Upper lobe of right lung (tissue), 1 donor: ENCODE measurements around the gene NDUFB1. TPM values are rescaled to one million over a fixed set of nuclear protein-coding genes. Genes with fewer than 3 reads are reported as not detected.
A peak's percentile ranks its signal among the peaks of the same experiment; 100 is the strongest.

Experiments
- ATAC-seq: fragments of 200-7000 bp; cut with Tn5 transposase; one replicate; pipeline ENCODE4 v1.9.1; 2020; ENCODE audit warnings: mild to moderate bottlenecking, moderate library complexity
- DNase-seq: peaks from one replicate; pipeline ENCODE4 v3.0.0-alpha.2; 2020
- H3K27ac ChIP-seq: fragments of 200-600 bp; one replicate; pipeline ENCODE4 v1.8.0; 2022
- H3K27me3 ChIP-seq: fragments of 200-600 bp; one replicate; pipeline ENCODE4 v1.8.0; 2022; ENCODE audit warnings: mild to moderate bottlenecking
- H3K36me3 ChIP-seq: fragments of 200-600 bp; one replicate; pipeline ENCODE4 v1.8.0; 2022
- H3K4me1 ChIP-seq: fragments of 200-600 bp; one replicate; pipeline ENCODE4 v1.8.0; 2022
- H3K4me3 ChIP-seq: fragments of 200-600 bp; one replicate; pipeline ENCODE4 v1.8.0; 2022; ENCODE audit warnings: mild to moderate bottlenecking
- H3K9me3 ChIP-seq: fragments of 200-600 bp; one replicate; pipeline ENCODE4 v1.8.0; 2022
- intact Hi-C: fragments of 100-400 bp; cut with DNase I; formaldehyde crosslinking; loops from one replicate; pipeline ENCODE4 v1.11.0; 2022
- total RNA-seq: library from RNA; stranded (reverse); fragmentation: NEBNext Ultra II Directional; extraction: Animal tissue kit (Norgen Biotek cat#: 25700); gene quantifications from one replicate; pipeline ENCODE4 v1.2.1, GENCODE V29; 2021
- TF ChIP-seq, protein P1 (sequence below): fragments of 200-600 bp; IDR thresholded peaks from one replicate; pipeline ENCODE4 v1.8.0; 2022; ENCODE audit warnings: antibody characterized with exemption
- donor health status: DM: no; HTN: yes; CAD: no; lungs with severe emphysema.

NDUFB1 gene
- total RNA-seq, 1 donor from 2014 or later, result 95.4 TPM

- H3K27me3 ChIP-seq, result no peaks in the 10 kb centered on the region
- H3K36me3 ChIP-seq, result peaks cover 74% of the 10 kb centered on the region
- TF ChIP-seq, protein P1, sequence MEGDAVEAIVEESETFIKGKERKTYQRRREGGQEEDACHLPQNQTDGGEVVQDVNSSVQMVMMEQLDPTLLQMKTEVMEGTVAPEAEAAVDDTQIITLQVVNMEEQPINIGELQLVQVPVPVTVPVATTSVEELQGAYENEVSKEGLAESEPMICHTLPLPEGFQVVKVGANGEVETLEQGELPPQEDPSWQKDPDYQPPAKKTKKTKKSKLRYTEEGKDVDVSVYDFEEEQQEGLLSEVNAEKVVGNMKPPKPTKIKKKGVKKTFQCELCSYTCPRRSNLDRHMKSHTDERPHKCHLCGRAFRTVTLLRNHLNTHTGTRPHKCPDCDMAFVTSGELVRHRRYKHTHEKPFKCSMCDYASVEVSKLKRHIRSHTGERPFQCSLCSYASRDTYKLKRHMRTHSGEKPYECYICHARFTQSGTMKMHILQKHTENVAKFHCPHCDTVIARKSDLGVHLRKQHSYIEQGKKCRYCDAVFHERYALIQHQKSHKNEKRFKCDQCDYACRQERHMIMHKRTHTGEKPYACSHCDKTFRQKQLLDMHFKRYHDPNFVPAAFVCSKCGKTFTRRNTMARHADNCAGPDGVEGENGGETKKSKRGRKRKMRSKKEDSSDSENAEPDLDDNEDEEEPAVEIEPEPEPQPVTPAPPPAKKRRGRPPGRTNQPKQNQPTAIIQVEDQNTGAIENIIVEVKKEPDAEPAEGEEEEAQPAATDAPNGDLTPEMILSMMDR, result no peak
- H3K4me3 ChIP-seq, result no peak overlapping the region
- H3K9me3 ChIP-seq, result no peaks in the 10 kb centered on the region
- no peaks in the 10 kb centered on the region for H3K4me1 ChIP-seq
- peak; percentile 83 for ATAC-seq
- intact Hi-C loops, result no loop called here
- H3K27ac ChIP-seq, result no peak overlapping the region
- DNase-seq, result no peak
These were observed 32.1 kb upstream of the NDUFB1 start for GRCh38 chr14:92153581-92153980.

DNA sequence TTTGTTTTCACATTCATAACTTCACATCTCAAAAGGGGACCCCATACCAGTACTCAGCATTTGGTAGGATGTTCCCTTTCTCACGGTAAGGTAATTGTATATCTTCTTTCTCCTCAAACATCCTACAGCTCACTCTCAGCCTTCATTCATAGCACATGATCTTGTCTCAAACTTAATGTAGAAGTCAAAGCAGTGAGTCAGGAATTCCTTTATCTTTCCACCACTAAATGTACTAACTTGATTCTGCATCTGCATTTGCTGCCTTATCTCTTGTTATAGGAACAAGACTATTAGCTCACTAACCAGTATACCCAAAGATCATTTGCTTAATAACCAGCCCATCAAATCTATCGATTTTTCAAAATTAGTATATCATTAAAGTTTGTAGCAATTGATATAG is 23.2 kb upstream of the NDUFB1 start:
- TF ChIP-seq, protein P1, result no peak
- intact Hi-C loops, result no loop called here
- Histone ChIP-seq H3K27ac (no peak overlapping the region), H3K9me3 (no peaks in the 10 kb centered on the region), H3K4me3 (no peak overlapping the region), H3K36me3 (peaks cover 100% of the 10 kb centered on the region), H3K4me1 (no peaks in the 10 kb centered on the region), H3K27me3 (no peaks in the 10 kb centered on the region)
- ATAC-seq (no peak), DNase-seq (no peak)

GRCh38 chr14:92143962-92144361 is 22.5 kb upstream of the NDUFB1 start:
- no peak for ATAC-seq

DNA sequence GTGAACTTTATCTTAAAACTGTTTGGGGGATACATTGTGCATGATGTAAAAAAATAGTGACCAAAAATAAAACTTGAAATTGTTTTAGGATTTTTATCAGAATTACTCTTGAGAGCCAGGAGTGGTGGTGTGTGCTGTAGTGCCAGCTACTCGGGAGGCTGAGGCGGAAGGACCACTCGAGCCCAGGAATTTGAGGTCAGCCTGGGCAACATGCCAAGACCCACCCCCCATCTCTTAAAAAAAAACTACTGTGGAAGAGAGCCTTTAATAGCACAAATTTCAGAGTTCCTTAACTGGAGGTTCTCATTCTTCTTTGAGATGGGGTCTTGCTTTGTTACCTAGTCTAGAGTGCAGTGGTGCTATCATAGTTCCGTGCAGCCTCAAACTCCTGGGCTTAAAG is 21.8 kb upstream of the NDUFB1 start:
- intact Hi-C loops, result no loop called here
- ATAC-seq, result no peak

More at GRCh38 chr14:92143962-92144361, 22.5 kb upstream of the NDUFB1 start:
- Histone ChIP-seq H3K27ac (no peak overlapping the region), H3K9me3 (no peaks in the 10 kb centered on the region), H3K4me3 (no peak overlapping the region), H3K4me1 (no peaks in the 10 kb centered on the region), H3K27me3 (no peaks in the 10 kb centered on the region), H3K36me3 (peaks cover 100% of the 10 kb centered on the region)
- DNase-seq, result no peak
- intact Hi-C loops, result no loop called here
- TF ChIP-seq, protein P1, result no peak

GRCh38 chr14:92135269-92135668 is 13.8 kb upstream of the NDUFB1 start:
- no peak overlapping the region for H3K27ac ChIP-seq
- H3K9me3 ChIP-seq, result no peaks in the 10 kb centered on the region
- intact Hi-C loops, result no loop called here
- DNase-seq (no peak), ATAC-seq (no peak)
- TF ChIP-seq, protein P1, result peak; percentile 52
- no peak overlapping the region for H3K4me3 ChIP-seq
- no peaks in the 10 kb centered on the region for H3K4me1 ChIP-seq
- H3K27me3 ChIP-seq, result no peaks in the 10 kb centered on the region
- peaks cover 97% of the 10 kb centered on the region for H3K36me3 ChIP-seq

More for the DNA sequence above, 21.8 kb upstream of the NDUFB1 start:
- Histone ChIP-seq H3K27me3 (no peaks in the 10 kb centered on the region), H3K36me3 (peaks cover 100% of the 10 kb centered on the region), H3K4me3 (no peak overlapping the region), H3K9me3 (no peaks in the 10 kb centered on the region), H3K4me1 (no peaks in the 10 kb centered on the region), H3K27ac (no peak overlapping the region)
- DNase-seq, result no peak
- TF ChIP-seq, protein P1, result no peak

DNA sequence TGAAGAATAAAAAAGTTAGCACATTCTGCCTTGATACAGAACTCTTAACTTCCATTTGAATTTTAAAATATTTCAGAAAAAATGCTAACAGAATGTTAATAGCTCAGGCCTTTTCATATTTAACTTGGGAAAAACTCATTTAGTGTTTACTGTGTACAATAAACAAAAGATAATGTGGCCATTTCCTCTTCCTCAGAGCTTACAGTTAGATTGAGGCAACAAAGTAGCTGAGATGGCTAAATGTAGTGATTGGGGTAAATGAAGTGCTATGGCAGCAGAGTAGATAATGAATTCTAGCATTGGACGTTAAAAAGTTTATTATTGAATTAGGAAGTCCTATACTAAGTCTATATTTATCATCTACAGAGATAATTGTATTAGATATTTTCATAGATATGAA is 12.9 kb upstream of the NDUFB1 start:
- H3K27me3 ChIP-seq, result no peaks in the 10 kb centered on the region
- DNase-seq (no peak), ATAC-seq (no peak)
- peaks cover 97% of the 10 kb centered on the region for H3K36me3 ChIP-seq
- no peak overlapping the region for H3K4me3 ChIP-seq
- no peaks in the 10 kb centered on the region for H3K9me3 ChIP-seq
- intact Hi-C loops, result no loop called here
- H3K4me1 ChIP-seq, result no peaks in the 10 kb centered on the region
- no peak overlapping the region for H3K27ac ChIP-seq
- TF ChIP-seq, protein P1, result no peak
